ENCODE results near the gene MAP3K5.

- TF ChIP-seq GTF2F1 (IDR thresholded peaks at IDR 0.05; ENCODE audit: low read depth, low read length): no peak
- no peak for TF ChIP-seq NFATC3 (IDR thresholded peaks at IDR 0.05)
- no peak for TF ChIP-seq ZNF274 (IDR thresholded peaks at IDR 0.05; ENCODE audit: borderline replicate concordance, low read depth, low read length)
These were observed 163.3 kb downstream of the MAP3K5 start for GRCh38 chr6:136628996-136629395.
